ENCODE data around the gene PIK3CG. TPM values are rescaled to one million over a fixed set of nuclear protein-coding genes. Genes with fewer than 3 reads are reported as not detected.
"Not testable (repeated sequence)": the region's sequence is repeated elsewhere in the genome, so short reads cannot be mapped to it uniquely, and the experiment has no call there.

PIK3CG gene
- total RNA-seq, 1 donor from 2014 or later = not detected

DNA sequence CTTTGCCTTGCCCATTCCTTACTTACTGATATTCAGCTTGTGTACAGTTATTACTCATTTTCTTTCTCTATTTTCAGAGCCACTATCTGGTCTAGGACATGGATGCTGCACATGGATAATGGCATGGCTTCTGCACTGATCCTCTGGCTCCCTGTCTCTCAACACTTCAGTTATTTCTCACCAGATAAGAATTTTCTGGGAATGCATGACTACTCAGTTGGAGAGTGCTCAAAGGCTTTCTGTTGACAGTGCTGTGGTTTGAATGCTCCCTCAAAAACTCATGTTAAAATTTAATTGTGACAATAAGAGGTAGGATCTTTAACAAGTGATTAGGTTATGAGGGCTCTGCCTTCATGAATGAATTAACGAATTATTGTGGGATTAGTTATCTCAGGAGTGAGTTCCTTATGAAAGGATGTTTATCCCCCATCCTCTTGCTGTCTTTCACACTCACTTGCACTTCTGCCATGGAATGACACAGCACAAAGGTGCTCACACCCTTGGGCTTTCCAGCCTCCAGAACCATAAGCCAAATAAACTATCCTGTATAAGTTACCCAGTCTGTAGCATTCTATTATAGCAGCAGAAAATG is 16.1 kb upstream of the PIK3CG start:
- Mint-ChIP-seq H3K27ac (no peak overlapping the region), H3K27me3 (peaks cover 17% of the 10 kb centered on the region)
- no peak for DNase-seq (ENCODE audit: low spot score, unreplicated experiment)

GRCh38 chr7:106851632-106852031 is 13.4 kb upstream of the PIK3CG start:
- not testable (repeated sequence) for H3K9me3 Mint-ChIP-seq (ENCODE audit: low read depth); H3K4me1 Mint-ChIP-seq (ENCODE audit: low read depth); H3K4me3 Mint-ChIP-seq (ENCODE audit: low read depth); H3K27me3 Mint-ChIP-seq; H3K36me3 Mint-ChIP-seq (ENCODE audit: insufficient read depth); H3K27ac Mint-ChIP-seq; DNase-seq (ENCODE audit: low spot score, unreplicated experiment)

More for the DNA sequence above, 16.1 kb upstream of the PIK3CG start:
- TF ChIP-seq CTCF (IDR thresholded peaks at IDR 0.05; ENCODE audit: unreplicated experiment) = no peak
- Mint-ChIP-seq H3K4me1 (ENCODE audit: low read depth) (no peaks in the 10 kb centered on the region), H3K4me3 (ENCODE audit: low read depth) (no peak overlapping the region), H3K36me3 (ENCODE audit: insufficient read depth) (no peaks in the 10 kb centered on the region), H3K9me3 (ENCODE audit: low read depth) (no peaks in the 10 kb centered on the region)

- Mint-ChIP-seq H3K36me3 (ENCODE audit: insufficient read depth) (no peaks in the 10 kb centered on the region), H3K4me1 (ENCODE audit: low read depth) (no peaks in the 10 kb centered on the region), H3K27ac (no peak overlapping the region), H3K4me3 (ENCODE audit: low read depth) (no peak overlapping the region), H3K9me3 (ENCODE audit: low read depth) (no peaks in the 10 kb centered on the region), H3K27me3 (no peaks in the 10 kb centered on the region)
- DNase-seq (ENCODE audit: low spot score, unreplicated experiment) = no peak
- no peak for TF ChIP-seq CTCF (IDR thresholded peaks at IDR 0.05; ENCODE audit: unreplicated experiment)
Measured at GRCh38 chr7:106853250-106853908, 11.7 kb upstream of the PIK3CG start.

- H3K9me3 Mint-ChIP-seq (ENCODE audit: low read depth) = no peaks in the 10 kb centered on the region
Measured at GRCh38 chr7:106855540-106856132, 9.4 kb upstream of the PIK3CG start.

DNA sequence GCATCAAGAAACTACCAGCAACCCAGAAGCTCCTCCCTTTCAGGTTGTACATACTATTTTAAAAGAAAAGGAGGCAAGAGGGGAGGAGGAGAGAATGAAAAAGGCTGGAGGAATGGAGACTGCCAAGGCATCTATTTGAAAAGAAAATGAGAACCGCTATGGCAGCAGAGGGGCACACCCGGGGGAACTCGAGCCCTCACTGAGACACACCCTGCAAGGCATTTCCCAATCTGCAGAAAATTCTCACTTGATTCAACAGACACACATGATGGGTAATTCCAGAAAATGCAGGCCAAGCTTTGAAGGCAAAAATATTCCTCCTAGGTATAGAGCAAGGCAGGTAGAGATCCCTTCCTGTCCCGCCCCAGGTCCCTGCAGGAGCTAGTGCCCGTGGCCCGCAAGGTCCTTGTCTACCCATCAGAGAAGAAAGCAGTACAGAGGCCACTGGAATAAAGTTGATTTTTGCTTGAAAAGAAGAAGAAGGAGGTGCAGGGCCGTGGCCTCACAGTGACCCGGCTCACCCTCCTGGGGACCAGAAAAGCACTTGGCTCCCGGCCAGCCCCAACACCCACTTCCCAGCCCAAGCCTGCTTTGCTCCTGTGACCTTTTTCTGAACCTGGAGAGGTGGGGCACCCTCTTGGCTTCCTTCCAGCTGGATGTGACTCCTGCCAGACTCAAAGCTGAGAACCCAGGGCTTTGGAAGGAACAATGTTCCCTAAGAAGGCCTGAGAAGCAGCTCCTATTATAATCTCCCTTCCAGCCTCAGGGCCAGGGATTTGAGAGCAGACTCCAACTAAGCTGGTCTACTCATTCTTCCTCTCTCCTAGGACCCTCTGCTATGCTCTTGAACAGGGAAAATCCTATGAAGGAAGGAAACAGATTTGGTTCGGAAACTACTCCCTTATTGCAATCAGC is 6.2 kb upstream of the PIK3CG start:
- DNase-seq (ENCODE audit: low spot score, unreplicated experiment) = no peak
- TF ChIP-seq CTCF (IDR thresholded peaks at IDR 0.05; ENCODE audit: unreplicated experiment) = no peak
- Mint-ChIP-seq H3K36me3 (ENCODE audit: insufficient read depth) (no peaks in the 10 kb centered on the region), H3K4me1 (ENCODE audit: low read depth) (no peaks in the 10 kb centered on the region), H3K4me3 (ENCODE audit: low read depth) (no peak overlapping the region), H3K27me3 (no peaks in the 10 kb centered on the region), H3K27ac (no peak overlapping the region), H3K9me3 (ENCODE audit: low read depth) (no peaks in the 10 kb centered on the region)

More at GRCh38 chr7:106855540-106856132, 9.4 kb upstream of the PIK3CG start:
- Mint-ChIP-seq H3K4me1 (ENCODE audit: low read depth) (no peaks in the 10 kb centered on the region), H3K27me3 (no peaks in the 10 kb centered on the region), H3K36me3 (ENCODE audit: insufficient read depth) (no peaks in the 10 kb centered on the region), H3K27ac (no peak overlapping the region), H3K4me3 (ENCODE audit: low read depth) (no peak overlapping the region)
- DNase-seq (ENCODE audit: low spot score, unreplicated experiment) = no peak
- TF ChIP-seq CTCF (IDR thresholded peaks at IDR 0.05; ENCODE audit: unreplicated experiment) = no peak
